Activated T-cell treated with anti-CD3 and anti-CD28 coated beads, Interleukin-2, amount 50 U/mL, for 48 hours (primary cell): ENCODE results near the gene COL18A1.
"Not testable (repeated sequence)": the region's sequence is repeated elsewhere in the genome, so short reads cannot be mapped to it uniquely, and the experiment has no call there.

Experiments used
- DNase-seq, 2 experiments: peaks; one replicate each; pipeline ENCODE4 v3.0.0-alpha.2; 2020

COL18A1 gene

GRCh38 chr21:45429221-45430175 is 24.5 kb downstream of the COL18A1 start:
- no peak for DNase-seq

DNA sequence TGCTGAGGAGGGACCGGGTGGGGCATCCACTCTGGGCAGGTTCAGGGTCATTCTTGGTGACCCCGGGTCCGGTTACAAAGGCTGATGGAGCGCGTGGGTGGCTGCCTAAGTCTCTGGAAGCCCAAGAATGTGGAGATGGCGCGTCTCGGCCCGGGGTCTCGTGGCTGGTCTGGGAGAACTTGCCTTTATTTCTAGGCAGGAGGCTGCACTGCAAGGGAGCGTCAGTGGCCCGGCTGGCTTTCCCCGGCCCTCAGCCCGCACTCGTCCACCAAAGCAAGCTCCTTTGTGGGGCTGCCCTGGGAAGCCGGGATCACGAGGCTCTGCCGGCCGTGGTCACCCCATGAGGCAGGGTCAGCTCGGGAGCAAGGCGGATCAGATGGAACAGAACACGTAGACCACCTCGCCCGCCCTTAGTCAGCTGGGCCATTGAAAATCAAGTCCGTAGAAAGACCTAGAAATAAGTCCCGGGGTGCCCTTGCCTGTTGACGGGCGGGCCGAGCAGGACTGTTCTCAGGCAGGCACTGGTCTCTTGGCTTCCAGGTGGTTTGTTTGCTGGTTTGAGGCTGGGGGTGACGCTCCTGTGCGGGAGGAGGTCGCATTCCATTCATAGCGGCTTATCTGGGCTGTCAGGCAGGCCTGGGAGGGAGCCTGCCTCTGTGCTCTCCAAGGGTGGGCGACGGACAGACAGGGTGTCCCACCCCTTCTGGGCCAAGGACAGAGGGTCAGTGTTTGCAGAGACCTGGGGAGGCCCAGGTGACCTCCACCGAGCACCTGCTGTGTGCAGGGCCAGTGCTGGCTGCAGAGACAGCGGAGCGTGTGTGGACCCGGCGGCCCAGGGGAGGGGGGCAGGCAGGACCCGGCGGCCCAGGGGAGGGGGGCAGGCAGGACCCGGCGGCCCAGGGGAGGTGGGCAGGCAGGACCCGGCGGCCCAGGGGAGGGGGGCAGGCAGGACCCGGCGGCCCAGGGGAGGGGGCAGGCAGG is 25.8 kb downstream of the COL18A1 start:
- DNase-seq = no peak

- no peak for DNase-seq
These were observed 27.0 kb downstream of the COL18A1 start for GRCh38 chr21:45431781-45432572.

- no peak for DNase-seq
These were observed 27.8 kb downstream of the COL18A1 start for GRCh38 chr21:45432575-45433255.

DNA sequence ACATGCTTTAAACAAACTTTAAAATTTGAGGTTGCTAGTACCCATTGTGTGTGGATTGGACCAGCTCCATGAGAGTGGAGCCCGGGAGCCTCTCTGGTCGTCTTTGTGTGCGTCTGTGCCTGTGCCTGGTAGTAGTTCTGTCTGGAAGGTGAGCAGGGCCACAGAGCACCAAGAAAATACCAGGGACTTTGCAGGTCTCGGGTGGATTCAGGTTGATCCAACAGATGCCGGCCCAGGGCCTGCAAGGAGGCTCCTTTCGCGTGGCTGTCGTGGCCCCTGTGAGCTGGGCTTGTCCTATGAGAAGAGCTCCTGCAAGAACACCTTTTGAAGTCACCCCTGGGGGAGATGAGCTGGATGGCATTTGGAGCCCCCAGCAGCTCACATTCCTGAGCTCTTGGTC is 28.3 kb downstream of the COL18A1 start:
- no peak for DNase-seq

DNA sequence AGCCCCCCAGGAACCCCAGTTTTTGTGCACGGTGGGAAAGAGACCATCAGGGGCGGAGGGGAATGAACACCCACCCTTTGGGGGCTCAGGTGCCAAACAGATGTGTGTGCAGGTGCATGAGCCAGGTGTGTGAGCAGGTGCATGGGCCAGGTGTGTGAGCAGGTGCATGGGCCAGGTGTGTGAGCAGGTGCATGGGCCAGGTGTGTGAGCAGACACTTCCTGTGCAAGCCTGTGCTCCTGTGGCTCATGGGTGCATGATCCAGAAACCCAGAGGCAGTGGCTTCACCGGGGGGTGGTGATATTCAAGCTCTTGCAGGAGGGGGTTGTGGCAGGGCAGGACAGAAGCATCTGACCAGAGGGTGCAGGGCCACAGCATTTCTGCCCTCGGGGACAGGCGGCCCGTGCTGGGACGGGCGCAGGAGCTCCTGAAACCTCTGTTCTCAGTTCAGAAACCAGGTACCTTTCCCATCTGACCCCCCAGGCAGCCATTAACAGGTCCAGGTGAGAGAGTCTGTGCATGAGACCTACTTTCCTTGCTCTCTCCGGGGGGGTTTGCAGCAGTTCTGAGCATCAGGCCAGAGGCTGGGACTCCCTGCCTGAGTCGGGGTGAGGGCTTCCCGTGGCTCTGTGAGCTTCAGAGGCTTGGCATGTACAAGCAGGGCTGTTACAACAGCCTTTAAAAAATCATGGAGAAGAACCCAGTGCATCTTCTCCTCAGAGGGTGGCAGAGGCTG is 29.1 kb downstream of the COL18A1 start:
- DNase-seq = no peak

DNA sequence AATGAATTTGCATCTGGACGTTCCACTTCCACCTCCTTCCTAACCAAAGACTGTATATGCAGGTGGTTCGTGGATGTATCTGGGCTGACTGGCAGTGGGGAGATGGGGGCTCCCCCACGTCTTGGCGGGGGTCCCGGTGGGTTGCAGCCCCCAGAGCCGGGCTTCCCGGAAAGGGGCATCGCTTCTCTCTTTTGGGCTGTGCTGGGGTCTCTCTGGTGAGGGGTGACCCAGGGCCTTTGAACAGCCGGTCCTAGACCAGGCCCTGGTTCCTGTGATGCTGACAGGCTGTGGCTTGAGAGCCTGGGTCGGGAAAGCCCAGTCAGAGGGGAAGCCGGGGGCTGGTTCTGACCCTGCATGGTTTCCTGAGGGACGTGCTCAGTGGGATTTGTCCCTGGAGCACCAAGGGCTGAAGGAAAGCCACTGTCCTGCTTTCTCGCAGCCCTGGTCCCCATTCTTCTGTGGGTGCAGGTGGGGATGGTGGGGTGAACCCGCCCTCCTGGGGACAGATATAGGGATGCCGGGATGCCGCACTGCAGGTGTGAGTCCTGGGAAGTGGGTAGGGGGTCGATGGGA is 29.8 kb downstream of the COL18A1 start:
- no peak for DNase-seq

DNA sequence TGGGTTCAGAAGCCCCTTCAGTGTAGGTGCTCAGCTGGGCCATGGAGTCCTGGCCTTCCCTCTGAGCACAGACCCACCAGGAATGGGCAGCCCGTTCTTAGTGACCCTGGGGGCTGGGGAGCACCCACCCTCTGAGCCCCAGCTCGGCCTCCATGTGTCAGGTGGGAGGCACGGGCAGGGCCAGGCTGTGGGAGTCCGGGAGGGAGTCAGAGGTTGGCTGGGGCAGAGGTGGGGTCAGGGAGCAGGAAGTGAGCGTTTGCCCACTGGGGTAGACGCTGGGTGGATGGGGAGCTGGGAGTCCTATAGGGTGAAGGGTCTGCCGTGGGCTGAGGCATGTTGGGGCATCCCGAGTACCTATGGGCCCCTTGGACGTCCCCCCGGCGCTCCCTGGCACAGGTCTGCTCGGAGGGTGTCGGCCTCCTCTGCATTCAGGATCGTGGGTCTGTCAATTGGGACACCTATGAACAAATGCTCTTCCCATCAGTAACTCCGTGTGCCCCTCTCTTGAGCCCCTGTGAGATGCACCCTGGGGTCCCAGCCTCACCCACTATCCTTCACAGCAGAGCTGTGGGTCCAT is 30.5 kb downstream of the COL18A1 start:
- no peak for DNase-seq

DNA sequence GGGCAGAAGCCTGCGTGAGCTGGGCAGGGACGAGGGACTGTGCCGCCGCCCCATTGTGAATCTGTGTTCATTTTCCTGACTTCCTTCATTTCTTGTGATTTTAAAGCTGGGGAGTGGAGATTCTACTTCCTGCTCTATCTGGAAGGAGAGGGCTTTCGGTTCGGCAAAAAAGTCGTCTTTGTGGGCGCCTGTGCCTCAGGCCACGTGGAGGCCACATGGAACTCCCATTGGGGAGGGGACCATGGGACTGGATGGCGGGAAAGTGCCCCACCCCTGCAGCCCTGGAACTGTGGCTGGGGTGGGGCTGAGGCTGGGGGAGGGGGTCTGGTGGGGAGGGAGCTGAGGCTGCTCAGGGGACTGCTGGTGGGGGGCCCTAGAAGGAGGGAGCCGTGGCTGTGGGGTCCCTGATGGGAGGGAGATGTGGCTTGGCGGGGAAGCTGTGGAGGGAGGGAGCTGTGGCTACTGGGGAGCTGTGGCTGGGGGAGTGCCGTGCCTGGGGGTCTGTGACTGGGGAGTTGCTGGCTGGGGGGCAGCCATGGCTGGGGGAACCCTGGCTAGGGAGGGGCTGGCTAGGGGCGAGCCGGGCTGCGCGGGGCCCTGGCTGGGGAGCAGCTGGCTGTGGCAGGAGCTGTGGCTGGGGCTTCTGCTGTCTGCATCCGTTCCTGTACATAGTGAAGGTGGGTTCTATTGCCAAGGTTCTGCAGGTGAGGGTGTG is 31.5 kb downstream of the COL18A1 start:
- no peak for DNase-seq

DNA sequence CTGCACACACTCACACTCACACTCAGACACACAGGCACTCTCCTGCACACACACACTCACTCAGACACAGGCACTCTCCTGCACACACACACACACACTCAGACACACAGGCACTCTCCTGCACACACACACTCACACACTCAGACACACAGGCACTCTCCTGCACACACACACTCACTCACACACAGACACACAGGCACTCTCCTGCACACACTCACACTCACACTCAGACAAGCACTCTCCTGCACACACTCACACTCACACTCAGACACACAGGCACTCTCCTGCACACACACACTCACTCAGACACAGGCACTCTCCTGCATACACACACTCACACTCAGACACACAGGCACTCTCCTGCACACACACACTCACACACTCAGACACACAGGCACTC is 32.9 kb downstream of the COL18A1 start:
- DNase-seq = not testable (repeated sequence)

- DNase-seq = no peak
These were observed 33.6 kb downstream of the COL18A1 start for GRCh38 chr21:45438391-45439145.

- peak; percentile 89 to 91 for DNase-seq
These were observed 34.4 kb downstream of the COL18A1 start for GRCh38 chr21:45439161-45439872.

DNA sequence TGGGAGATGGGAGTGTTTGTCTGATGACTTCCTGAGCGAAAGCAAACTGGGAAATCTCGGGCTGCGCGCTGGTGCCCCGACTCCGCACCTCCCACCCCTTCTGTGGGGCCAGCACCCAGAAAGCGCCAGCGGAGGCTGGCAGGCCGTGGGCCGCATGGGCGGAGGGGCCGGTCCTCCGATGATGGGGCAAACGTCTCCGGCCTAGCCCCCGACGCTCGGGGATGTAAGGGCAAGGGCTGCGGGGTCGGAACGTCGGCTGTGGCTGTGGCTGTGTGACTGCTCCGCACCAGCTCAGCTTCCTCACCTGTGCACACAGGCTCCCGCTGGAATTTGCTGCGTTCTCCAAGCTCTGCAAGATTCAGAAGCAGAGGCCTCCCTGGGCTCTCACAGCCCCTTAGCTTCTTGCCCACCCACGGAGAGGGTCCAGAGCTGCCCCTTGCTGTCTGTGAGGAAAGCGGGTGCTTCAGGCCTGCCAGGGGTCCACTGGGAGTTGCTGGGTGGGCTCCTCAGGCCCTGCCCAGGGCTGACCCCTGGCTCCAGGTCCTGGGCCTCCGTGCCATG is 35.0 kb downstream of the COL18A1 start:
- DNase-seq = no peak

- DNase-seq = no peak
These were observed 35.9 kb downstream of the COL18A1 start for GRCh38 chr21:45440736-45441350.

DNA sequence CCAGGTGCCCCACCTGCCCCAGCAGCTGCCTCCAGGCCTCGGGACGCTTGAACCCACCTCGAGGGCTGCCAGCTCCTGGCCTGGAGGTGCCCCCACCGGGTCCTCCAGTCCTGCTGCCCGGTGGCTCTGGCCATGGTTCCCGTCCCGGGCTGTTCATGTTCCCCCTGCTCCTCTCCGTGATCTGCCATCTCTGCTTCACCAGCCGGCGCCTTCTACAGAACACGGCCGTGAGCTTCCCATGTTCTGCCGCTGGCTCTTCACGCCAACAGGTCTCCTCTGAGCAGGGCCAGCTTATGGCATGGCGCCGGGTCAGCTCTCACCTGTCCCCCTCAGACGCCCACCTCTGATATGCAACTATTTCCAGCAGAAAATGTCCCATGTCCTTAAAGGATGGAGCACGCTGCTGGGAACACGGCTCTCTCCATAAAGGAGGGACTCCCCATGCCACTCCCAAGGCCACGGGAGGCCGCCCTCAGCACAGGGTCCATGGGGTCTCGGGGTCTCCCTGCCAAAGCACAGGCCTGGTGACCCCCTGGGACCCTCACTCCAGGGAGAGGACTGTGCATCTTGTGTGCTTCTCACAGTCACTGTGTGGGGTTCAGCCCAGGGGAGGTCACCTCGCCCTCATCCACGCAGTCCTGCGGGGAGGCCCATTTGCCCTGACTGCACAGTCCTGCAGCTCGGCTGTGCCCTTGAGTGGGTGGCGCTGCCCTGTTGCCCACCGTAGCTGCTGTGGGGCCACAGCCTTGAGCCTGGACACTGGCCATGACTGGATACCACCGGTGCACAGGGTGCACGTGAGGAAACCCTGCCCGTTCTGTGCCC is 36.7 kb downstream of the COL18A1 start:
- DNase-seq = no peak

DNA sequence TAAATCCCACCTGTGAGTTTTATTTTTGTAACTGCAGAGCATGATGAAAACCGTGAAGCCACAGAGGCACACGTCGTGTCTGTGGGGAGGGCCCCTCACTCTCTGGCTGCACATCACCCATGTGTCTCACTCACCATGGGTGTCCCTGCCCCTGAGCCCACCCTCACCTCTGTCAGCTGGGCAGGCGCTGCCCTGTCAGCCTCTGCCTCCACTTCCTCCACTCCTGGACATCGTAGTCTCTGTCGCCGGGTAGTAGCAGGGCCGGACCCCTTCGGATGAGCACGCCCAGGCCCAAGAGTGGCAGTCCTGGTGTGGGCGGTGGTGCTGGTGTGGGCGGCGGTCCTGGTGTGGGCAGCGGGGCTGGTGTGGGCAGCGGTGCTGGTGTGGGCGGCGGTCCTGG is 37.3 kb downstream of the COL18A1 start:
- DNase-seq = no peak
